Uterus (tissue), 2 donors: Measurements from ENCODE around the gene NR1D2.

Experiments
- CTCF ChIP-seq, 4 experiments: fragments of 200-600 bp in 2 of 4; fragments of 450-650 bp in 2 of 4; sonication (generic) in 2 of 4; IDR thresholded peaks; one replicate each; pipeline ENCODE4 v1.5.1; 2016 to 2019; ENCODE audit warnings: antibody characterized with exemption in 4 of 4, mild to moderate bottlenecking in 2 of 4, moderate library complexity in 1 of 4
- POLR2A ChIP-seq, 2 donors: fragments of 450-650 bp; IDR thresholded peaks; one replicate each; pipeline ENCODE4 v1.6.1; 2016; ENCODE audit warnings: antibody characterized with exemption in 2 of 2, mild to moderate bottlenecking in 1 of 2, moderate library complexity in 1 of 2

- TF ChIP-seq CTCF (IDR thresholded peaks at IDR 0.05) = no peak
- TF ChIP-seq POLR2A (IDR thresholded peaks at IDR 0.05) = no peak
Measured at GRCh38 chr3:24025805-24026204, 80.7 kb downstream of the NR1D2 start.
